ENCODE measurements around the gene MKX. TPM values are rescaled to one million over a fixed set of nuclear protein-coding genes. Genes with fewer than 3 reads are reported as not detected.

The MKX gene
- total RNA-seq, 4 donors from 2014 or later, result 0.53 to 1.2 TPM; not detected in 2

DNA sequence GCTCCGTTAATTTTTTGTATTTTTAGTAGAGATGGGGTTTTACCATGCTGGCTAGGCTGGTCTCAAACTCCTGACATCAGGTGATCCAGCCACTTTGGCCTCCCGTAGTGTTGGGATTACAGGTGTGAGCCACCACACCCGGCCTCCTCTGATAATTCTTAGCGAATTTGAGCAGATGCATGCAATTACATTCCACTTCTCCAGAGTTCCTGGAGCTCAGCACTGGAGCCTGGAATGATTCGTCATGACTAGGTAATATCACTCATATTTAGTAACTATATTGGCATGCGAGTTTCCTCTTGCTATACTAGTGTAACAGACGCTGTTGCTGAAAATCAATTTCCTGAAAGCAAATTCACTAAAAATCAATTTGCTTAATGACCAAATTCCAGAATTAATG, 86.8 kb downstream of the MKX start:
- Histone ChIP-seq H3K4me3 (no peak overlapping the region), H3K27me3 (no peaks in the 10 kb centered on the region), H3K27ac (no peak overlapping the region), H3K36me3 (no peaks in the 10 kb centered on the region), H3K4me1 (peaks cover 0 to 3% of the 10 kb centered on the region in 2 donors), H3K9me3 (no peaks in the 10 kb centered on the region)
- TF ChIP-seq, protein P1, sequence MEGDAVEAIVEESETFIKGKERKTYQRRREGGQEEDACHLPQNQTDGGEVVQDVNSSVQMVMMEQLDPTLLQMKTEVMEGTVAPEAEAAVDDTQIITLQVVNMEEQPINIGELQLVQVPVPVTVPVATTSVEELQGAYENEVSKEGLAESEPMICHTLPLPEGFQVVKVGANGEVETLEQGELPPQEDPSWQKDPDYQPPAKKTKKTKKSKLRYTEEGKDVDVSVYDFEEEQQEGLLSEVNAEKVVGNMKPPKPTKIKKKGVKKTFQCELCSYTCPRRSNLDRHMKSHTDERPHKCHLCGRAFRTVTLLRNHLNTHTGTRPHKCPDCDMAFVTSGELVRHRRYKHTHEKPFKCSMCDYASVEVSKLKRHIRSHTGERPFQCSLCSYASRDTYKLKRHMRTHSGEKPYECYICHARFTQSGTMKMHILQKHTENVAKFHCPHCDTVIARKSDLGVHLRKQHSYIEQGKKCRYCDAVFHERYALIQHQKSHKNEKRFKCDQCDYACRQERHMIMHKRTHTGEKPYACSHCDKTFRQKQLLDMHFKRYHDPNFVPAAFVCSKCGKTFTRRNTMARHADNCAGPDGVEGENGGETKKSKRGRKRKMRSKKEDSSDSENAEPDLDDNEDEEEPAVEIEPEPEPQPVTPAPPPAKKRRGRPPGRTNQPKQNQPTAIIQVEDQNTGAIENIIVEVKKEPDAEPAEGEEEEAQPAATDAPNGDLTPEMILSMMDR (IDR thresholded peaks at IDR 0.05 in 4 of 5, conservative IDR thresholded peaks at IDR 0.05 in 1 of 5), result no peak
- no peak for TF ChIP-seq POLR2A (IDR thresholded peaks at IDR 0.05)
- in situ Hi-C loops (cut with MboI; ENCODE audit: low sequenced_read_pairs in 4 of 4), result loop anchor here in 3 of 4 donors (5.0 to 10.0 kb wide), 3 partner anchors 101 to 214 kb away; no protein-coding TSS in a partner anchor
- DNase-seq (no peak), ATAC-seq (no peak)
- intact Hi-C loops (cut with DNase I; ENCODE audit: low total_unique reads), result loop anchor here (5.0 kb wide), 1 partner anchor 101 kb away; no protein-coding TSS in a partner anchor

DNA sequence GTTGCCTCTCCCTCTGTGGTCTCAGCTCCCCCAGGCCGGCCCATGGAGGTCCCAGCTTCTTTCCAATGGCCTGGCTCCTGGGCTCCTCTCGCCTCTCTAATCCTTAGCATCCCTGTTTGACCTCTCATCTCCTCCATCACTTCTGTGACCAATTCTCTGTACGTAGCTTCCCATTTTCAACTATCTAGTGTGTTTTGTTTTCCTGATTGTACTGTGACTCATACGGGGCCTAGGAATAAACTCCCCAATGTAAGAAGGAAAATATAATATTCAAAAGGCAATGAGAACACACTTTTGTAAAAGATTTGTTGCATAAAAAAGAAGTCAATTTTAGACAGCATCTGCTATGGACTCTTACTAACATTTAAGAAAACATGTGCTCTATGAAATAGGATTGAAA, 90.3 kb downstream of the MKX start:
- intact Hi-C loops (cut with DNase I; ENCODE audit: low total_unique reads), result loop anchor here (5.0 kb wide), 1 partner anchor 98 kb away; no protein-coding TSS in a partner anchor
- ATAC-seq, result no peak
- H3K4me3 ChIP-seq, result no peak overlapping the region
- H3K27me3 ChIP-seq, result no peaks in the 10 kb centered on the region
- no peaks in the 10 kb centered on the region for H3K36me3 ChIP-seq
- no peak for TF ChIP-seq POLR2A (IDR thresholded peaks at IDR 0.05)
- TF ChIP-seq, protein P1 (IDR thresholded peaks at IDR 0.05 in 4 of 5, conservative IDR thresholded peaks at IDR 0.05 in 1 of 5), result no peak
- DNase-seq, result no peak
- H3K4me1 ChIP-seq, result no peaks in the 10 kb centered on the region
- in situ Hi-C loops (cut with MboI; ENCODE audit: low sequenced_read_pairs in 4 of 4), result loop anchor here in 3 of 4 donors (5.0 to 10.0 kb wide), 3 partner anchors 98 to 210 kb away; no protein-coding TSS in a partner anchor
- H3K27ac ChIP-seq, result no peak overlapping the region
- no peaks in the 10 kb centered on the region for H3K9me3 ChIP-seq

DNA sequence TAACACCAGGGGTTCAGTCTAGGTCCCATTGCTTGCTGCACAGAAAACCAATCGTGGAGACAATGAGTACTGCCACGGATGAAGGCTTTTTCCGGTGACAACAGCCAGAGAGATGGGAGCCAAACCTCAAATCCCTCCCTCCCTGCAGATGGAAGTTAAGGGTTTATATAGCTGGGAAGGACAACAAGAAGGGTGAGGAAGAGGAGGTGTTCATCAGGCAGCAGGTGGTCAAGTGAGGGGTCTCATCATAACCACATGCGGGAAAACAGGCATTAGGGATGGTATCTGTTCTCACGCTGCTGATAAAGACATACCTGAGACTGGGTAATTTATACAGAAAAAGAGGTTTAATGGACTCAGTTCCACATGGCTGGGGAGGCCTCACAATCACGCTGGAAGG, 91.3 kb downstream of the MKX start:
- Histone ChIP-seq H3K27me3 (no peaks in the 10 kb centered on the region), H3K4me1 (no peaks in the 10 kb centered on the region), H3K4me3 (no peak overlapping the region), H3K36me3 (no peaks in the 10 kb centered on the region), H3K27ac (no peak overlapping the region), H3K9me3 (no peaks in the 10 kb centered on the region)
- ATAC-seq (no peak), DNase-seq (no peak)
- intact Hi-C loops (cut with DNase I; ENCODE audit: low total_unique reads), result no loop called here
- in situ Hi-C loops (cut with MboI; ENCODE audit: low sequenced_read_pairs in 4 of 4), result loop anchor here in 3 of 4 donors (10.0 kb wide), 2 partner anchors 99 to 209 kb away; no protein-coding TSS in a partner anchor
- no peak for TF ChIP-seq POLR2A (IDR thresholded peaks at IDR 0.05)
- TF ChIP-seq, protein P1 (IDR thresholded peaks at IDR 0.05 in 4 of 5, conservative IDR thresholded peaks at IDR 0.05 in 1 of 5), result no peak

DNA sequence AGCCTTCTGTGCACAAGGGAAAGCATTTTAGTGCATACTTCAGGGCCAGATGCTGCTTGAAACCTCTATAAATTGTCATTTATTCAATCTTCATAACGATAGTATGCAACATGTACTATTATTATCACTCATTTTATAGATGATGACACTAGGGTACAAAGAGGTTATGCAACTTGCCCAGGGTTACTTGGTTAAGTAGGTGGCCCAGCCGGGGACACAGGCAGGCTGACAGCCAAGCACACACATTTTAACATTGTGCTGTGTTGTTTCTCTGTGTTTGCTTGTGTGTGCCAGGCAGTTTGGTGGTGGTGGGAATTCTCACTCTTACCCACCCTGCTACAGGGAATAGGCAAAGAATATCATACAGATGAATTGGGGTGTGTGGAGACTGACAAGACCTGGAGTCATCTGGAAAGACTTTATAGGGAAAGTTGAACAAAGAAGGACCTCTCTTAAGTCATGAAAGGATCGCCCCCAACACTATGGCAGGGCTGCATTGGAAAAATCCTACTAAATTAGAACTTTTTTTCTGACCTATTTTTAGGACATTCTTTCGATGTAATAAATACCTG, 98.9 kb downstream of the MKX start:
- intact Hi-C loops (cut with DNase I; ENCODE audit: low total_unique reads) (no loop called here), in situ Hi-C loops (cut with MboI; ENCODE audit: low sequenced_read_pairs in 4 of 4) (no loop called here)
- TF ChIP-seq POLR2A (IDR thresholded peaks at IDR 0.05), result no peak
- TF ChIP-seq, protein P1 (IDR thresholded peaks at IDR 0.05 in 4 of 5, conservative IDR thresholded peaks at IDR 0.05 in 1 of 5), result no peak
- Histone ChIP-seq H3K4me3 (no peak overlapping the region), H3K4me1 (no peaks in the 10 kb centered on the region), H3K36me3 (no peaks in the 10 kb centered on the region), H3K27ac (no peak overlapping the region), H3K9me3 (no peaks in the 10 kb centered on the region), H3K27me3 (no peaks in the 10 kb centered on the region)
- DNase-seq (no peak), ATAC-seq (no peak)
